NT2/D1 (cell line): ENCODE data around the gene AQP1.

ENCODE experiments used
- DNase-seq: peaks from one replicate; pipeline ENCODE4 v3.0.0-alpha.2; 2011; ENCODE audit warnings: low read depth, low spot score
- H3K27me3 ChIP-seq: 2 replicates; pipeline ENCODE4 v1.6.0; 2011; ENCODE audit warnings: mild to moderate bottlenecking; ENCODE audit not compliant: insufficient read length, insufficient read depth
- H3K36me3 ChIP-seq: 2 replicates; pipeline ENCODE4 v1.6.1; 2011; ENCODE audit warnings: mild to moderate bottlenecking, low read length, mixed read lengths; ENCODE audit not compliant: insufficient read depth, insufficient read length
- H3K4me1 ChIP-seq: 2 replicates; pipeline ENCODE4 v1.5.1; 2011; ENCODE audit not compliant: insufficient read depth, insufficient read length
- H3K4me3 ChIP-seq: 2 replicates; pipeline ENCODE4 v1.5.1; 2011; ENCODE audit warnings: low read depth; ENCODE audit not compliant: insufficient read length
- H3K9ac ChIP-seq: 2 replicates; pipeline ENCODE4 v1.6.0; 2011; ENCODE audit warnings: low read depth; ENCODE audit not compliant: insufficient read length
- H3K9me3 ChIP-seq: 2 replicates; pipeline ENCODE4 v1.5.1; 2011; ENCODE audit warnings: mild to moderate bottlenecking, low read length; ENCODE audit not compliant: insufficient read depth
- SUZ12 ChIP-seq: IDR thresholded peaks from 2 replicates; pipeline ENCODE4 v1.6.1; 2011; ENCODE audit not compliant: insufficient read length, insufficient read depth; ENCODE audit errors: extremely low read depth
- YY1 ChIP-seq: IDR thresholded peaks from 2 replicates; pipeline ENCODE4 v1.6.1; 2011; ENCODE audit not compliant: insufficient read length, insufficient read depth
- ZNF274 ChIP-seq: IDR thresholded peaks from 2 replicates; pipeline ENCODE4 v1.6.1; 2011; ENCODE audit warnings: mild to moderate bottlenecking, low read depth, low read length

AQP1 gene

GRCh38 chr7:30965372-30965771 lies 53.7 kb downstream of the AQP1 start:
- no peak for TF ChIP-seq SUZ12
- no peak for TF ChIP-seq YY1
- TF ChIP-seq ZNF274: no peak
- Histone ChIP-seq H3K4me1 (no peaks in the 10 kb centered on the region), H3K36me3 (no peaks in the 10 kb centered on the region), H3K9me3 (no peaks in the 10 kb centered on the region), H3K27me3 (peaks cover 4% of the 10 kb centered on the region), H3K9ac (no peak overlapping the region), H3K4me3 (no peak overlapping the region)
- DNase-seq: no peak

GRCh38 chr7:30965883-30966282 lies 54.2 kb downstream of the AQP1 start:
- no peaks in the 10 kb centered on the region for H3K9me3 ChIP-seq
- TF ChIP-seq YY1 (no peak), SUZ12 (no peak), ZNF274 (no peak)
- no peaks in the 10 kb centered on the region for H3K36me3 ChIP-seq
- H3K27me3 ChIP-seq: peaks cover 4% of the 10 kb centered on the region
- no peak overlapping the region for H3K9ac ChIP-seq
- no peaks in the 10 kb centered on the region for H3K4me1 ChIP-seq
- DNase-seq: no peak
- no peak overlapping the region for H3K4me3 ChIP-seq

GRCh38 chr7:30968294-30968693 lies 56.6 kb downstream of the AQP1 start:
- Histone ChIP-seq H3K36me3 (no peaks in the 10 kb centered on the region), H3K4me3 (no peak overlapping the region), H3K9ac (no peak overlapping the region), H3K4me1 (no peaks in the 10 kb centered on the region), H3K9me3 (no peaks in the 10 kb centered on the region), H3K27me3 (peaks cover 16% of the 10 kb centered on the region)
- TF ChIP-seq SUZ12: no peak
- TF ChIP-seq YY1: no peak
- TF ChIP-seq ZNF274: no peak
- no peak for DNase-seq

- DNase-seq: no peak
- Histone ChIP-seq H3K4me1 (no peaks in the 10 kb centered on the region), H3K27me3 (peaks cover 16% of the 10 kb centered on the region)
Measured at GRCh38 chr7:30968747-30969603, 57.3 kb downstream of the AQP1 start.

GRCh38 chr7:30969604-30969970 lies 57.9 kb downstream of the AQP1 start:
- peaks cover 4% of the 10 kb centered on the region for H3K4me1 ChIP-seq
- no peak overlapping the region for H3K9ac ChIP-seq
- DNase-seq: no peak
- peaks cover 14% of the 10 kb centered on the region for H3K27me3 ChIP-seq
- no peaks in the 10 kb centered on the region for H3K9me3 ChIP-seq
- H3K36me3 ChIP-seq: no peaks in the 10 kb centered on the region
- no peak overlapping the region for H3K4me3 ChIP-seq
- TF ChIP-seq SUZ12 (no peak), YY1 (no peak), ZNF274 (no peak)

More at GRCh38 chr7:30968747-30969603, 57.3 kb downstream of the AQP1 start:
- H3K4me3 ChIP-seq: no peak overlapping the region
- no peaks in the 10 kb centered on the region for H3K36me3 ChIP-seq
- no peak for TF ChIP-seq SUZ12
- no peak for TF ChIP-seq YY1
- TF ChIP-seq ZNF274: no peak
- no peaks in the 10 kb centered on the region for H3K9me3 ChIP-seq
- no peak overlapping the region for H3K9ac ChIP-seq

GRCh38 chr7:30970074-30970473 lies 58.4 kb downstream of the AQP1 start:
- TF ChIP-seq YY1 (no peak), SUZ12 (no peak), ZNF274 (no peak)
- peaks cover 8% of the 10 kb centered on the region for H3K4me1 ChIP-seq
- peaks cover 12% of the 10 kb centered on the region for H3K27me3 ChIP-seq

GRCh38 chr7:30970594-30971094 lies 59.0 kb downstream of the AQP1 start:
- Histone ChIP-seq H3K4me1 (peaks cover 9% of the 10 kb centered on the region), H3K9me3 (no peaks in the 10 kb centered on the region), H3K27me3 (peaks cover 12% of the 10 kb centered on the region), H3K4me3 (no peak overlapping the region), H3K9ac (no peak overlapping the region), H3K36me3 (no peaks in the 10 kb centered on the region)
- peak; percentile 59 for DNase-seq
- TF ChIP-seq YY1 (no peak), ZNF274 (no peak), SUZ12 (no peak)

More at GRCh38 chr7:30970074-30970473, 58.4 kb downstream of the AQP1 start:
- no peaks in the 10 kb centered on the region for H3K9me3 ChIP-seq
- no peaks in the 10 kb centered on the region for H3K36me3 ChIP-seq
- H3K9ac ChIP-seq: no peak overlapping the region
- DNase-seq: no peak
- no peak overlapping the region for H3K4me3 ChIP-seq

GRCh38 chr7:30971440-30971839 lies 59.8 kb downstream of the AQP1 start:
- H3K4me1 ChIP-seq: peaks cover 9% of the 10 kb centered on the region
- H3K4me3 ChIP-seq: no peak overlapping the region
- TF ChIP-seq ZNF274 (no peak), SUZ12 (no peak), YY1 (no peak)
- no peaks in the 10 kb centered on the region for H3K36me3 ChIP-seq
- H3K9me3 ChIP-seq: no peaks in the 10 kb centered on the region
- no peak for DNase-seq
- H3K9ac ChIP-seq: no peak overlapping the region
- peaks cover 12% of the 10 kb centered on the region for H3K27me3 ChIP-seq
